Measurements from ENCODE around the gene PYY. TPM values are rescaled to one million over a fixed set of nuclear protein-coding genes. Genes with fewer than 3 reads are reported as not detected.

Gene PYY
- total RNA-seq, 1 experiment from 2014 or later: not detected

DNA sequence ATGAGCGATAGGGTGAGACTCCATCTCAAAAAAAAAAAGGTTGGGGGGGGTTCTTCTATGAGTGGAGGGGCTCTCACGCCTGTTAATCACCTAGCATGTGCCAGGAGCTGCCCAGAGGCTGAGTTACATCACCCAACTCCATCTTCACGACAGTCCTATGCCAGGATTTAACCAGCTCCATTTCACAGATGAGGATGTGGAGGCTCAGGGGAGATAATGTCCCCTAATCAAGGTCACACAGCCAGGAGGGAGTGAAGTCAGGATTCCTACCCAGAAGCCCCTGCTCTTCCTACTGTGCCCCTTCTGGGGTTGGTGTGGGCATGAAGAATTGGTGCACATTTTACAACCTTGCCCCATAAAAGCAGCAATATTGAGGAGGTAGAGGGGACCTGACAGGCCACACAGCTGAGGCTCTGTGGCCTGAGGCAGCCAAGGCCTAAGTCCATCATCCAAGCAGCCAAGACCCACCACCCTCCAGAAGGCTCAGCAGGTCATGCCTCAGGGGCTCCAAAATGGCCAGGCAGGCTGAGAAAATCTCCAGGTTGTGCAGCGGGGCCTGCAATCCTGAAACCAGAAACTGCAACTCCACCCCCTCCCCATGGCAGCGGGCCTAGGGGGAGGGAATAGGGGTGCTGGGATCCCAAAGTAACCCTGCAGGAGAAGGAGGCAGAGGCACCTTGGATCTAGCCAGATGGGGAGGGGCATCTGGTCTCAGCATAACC, 18.4 kb downstream of the PYY start:
- Histone ChIP-seq H3K36me3 (ENCODE audit: control insufficient read depth, insufficient read depth, low read length) (no peaks in the 10 kb centered on the region), H3K4me3 (ENCODE audit: low read depth, low read length) (no peak overlapping the region), H3K9me3 (no peaks in the 10 kb centered on the region), H3K27me3 (replicated peaks; ENCODE audit: control insufficient read depth, insufficient read depth, low read length) (no peaks in the 10 kb centered on the region), H3K4me1 (0 out of 2 replicates have a peak, but pooled peaks cover 7% of the 10 kb centered on the region)
- Mint-ChIP-seq H3K27ac (ENCODE audit: unreplicated experiment) (no peak overlapping the region), H3K4me3 (ENCODE audit: unreplicated experiment) (no peak overlapping the region), H3K4me1 (ENCODE audit: low read depth, unreplicated experiment) (peaks cover 12% of the 10 kb centered on the region), H3K9me3 (ENCODE audit: unreplicated experiment) (no peaks in the 10 kb centered on the region), H3K36me3 (ENCODE audit: insufficient read depth, unreplicated experiment) (peaks cover 12% of the 10 kb centered on the region), H3K27me3 (ENCODE audit: insufficient read depth, unreplicated experiment) (peaks cover 6% of the 10 kb centered on the region)
- TF ChIP-seq, protein P1, sequence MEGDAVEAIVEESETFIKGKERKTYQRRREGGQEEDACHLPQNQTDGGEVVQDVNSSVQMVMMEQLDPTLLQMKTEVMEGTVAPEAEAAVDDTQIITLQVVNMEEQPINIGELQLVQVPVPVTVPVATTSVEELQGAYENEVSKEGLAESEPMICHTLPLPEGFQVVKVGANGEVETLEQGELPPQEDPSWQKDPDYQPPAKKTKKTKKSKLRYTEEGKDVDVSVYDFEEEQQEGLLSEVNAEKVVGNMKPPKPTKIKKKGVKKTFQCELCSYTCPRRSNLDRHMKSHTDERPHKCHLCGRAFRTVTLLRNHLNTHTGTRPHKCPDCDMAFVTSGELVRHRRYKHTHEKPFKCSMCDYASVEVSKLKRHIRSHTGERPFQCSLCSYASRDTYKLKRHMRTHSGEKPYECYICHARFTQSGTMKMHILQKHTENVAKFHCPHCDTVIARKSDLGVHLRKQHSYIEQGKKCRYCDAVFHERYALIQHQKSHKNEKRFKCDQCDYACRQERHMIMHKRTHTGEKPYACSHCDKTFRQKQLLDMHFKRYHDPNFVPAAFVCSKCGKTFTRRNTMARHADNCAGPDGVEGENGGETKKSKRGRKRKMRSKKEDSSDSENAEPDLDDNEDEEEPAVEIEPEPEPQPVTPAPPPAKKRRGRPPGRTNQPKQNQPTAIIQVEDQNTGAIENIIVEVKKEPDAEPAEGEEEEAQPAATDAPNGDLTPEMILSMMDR (IDR thresholded peaks at IDR 0.05; ENCODE audit: insufficient read depth in 1 of 2, low read depth in 1 of 2, low read length in 1 of 2, severe bottlenecking in 1 of 2, unreplicated experiment in 1 of 2): no peak
- CTCF ChIA-PET: interaction anchor here (0.6 kb wide), 1 partner anchor 25 kb away, joined by 3 read pairs; no protein-coding TSS in a partner anchor
- BruUV-seq (replicated peaks): no TSS peak
- POLR2A ChIA-PET: no interaction called here
- intact Hi-C loops (cut with micrococcal nuclease; ENCODE audit: unreplicated experiment): no loop called here
- DNase-seq: no peak

DNA sequence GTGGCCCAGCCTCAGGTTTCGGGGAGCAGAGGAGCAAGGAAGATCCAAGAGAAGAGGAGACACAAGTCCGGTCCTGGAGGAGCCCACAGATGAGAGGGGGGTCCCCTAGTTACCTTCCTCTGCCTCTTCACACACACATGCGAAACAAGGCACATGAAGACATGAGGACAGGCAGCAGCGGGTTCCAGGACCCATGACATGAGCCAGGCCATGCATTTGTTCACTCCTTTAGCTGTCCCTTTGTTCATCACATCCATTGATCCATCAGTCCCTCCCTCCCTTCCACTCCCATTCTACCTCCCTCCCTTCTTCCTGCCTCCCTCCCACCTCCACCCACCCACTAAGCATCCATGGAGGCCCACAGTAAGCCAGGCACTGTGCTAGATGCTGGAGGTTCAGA, 20.8 kb downstream of the PYY start:
- Mint-ChIP-seq H3K27ac (ENCODE audit: unreplicated experiment) (no peak overlapping the region), H3K4me3 (ENCODE audit: unreplicated experiment) (no peak overlapping the region), H3K4me1 (ENCODE audit: low read depth, unreplicated experiment) (peaks cover 12% of the 10 kb centered on the region), H3K27me3 (ENCODE audit: insufficient read depth, unreplicated experiment) (peaks cover 6% of the 10 kb centered on the region), H3K9me3 (ENCODE audit: unreplicated experiment) (no peaks in the 10 kb centered on the region), H3K36me3 (ENCODE audit: insufficient read depth, unreplicated experiment) (peaks cover 8% of the 10 kb centered on the region)
- H3K4me1 ChIP-seq: 0 out of 2 replicates have a peak, but pooled peaks cover 6% of the 10 kb centered on the region
- H3K9me3 ChIP-seq: no peaks in the 10 kb centered on the region
- TF ChIP-seq, protein P1 (IDR thresholded peaks at IDR 0.05; ENCODE audit: insufficient read depth in 1 of 2, low read depth in 1 of 2, low read length in 1 of 2, severe bottlenecking in 1 of 2, unreplicated experiment in 1 of 2): no peak
- ChIA-PET CTCF (interaction anchor here (1.8 kb wide), 1 partner anchor 11 kb away, joined by 4 read pairs; no protein-coding TSS in a partner anchor), POLR2A (interaction anchor here (0.6 kb wide), 1 partner anchor 32 kb away, joined by 5 read pairs; no protein-coding TSS in a partner anchor)
- intact Hi-C loops (cut with micrococcal nuclease; ENCODE audit: unreplicated experiment): no loop called here
- H3K36me3 ChIP-seq (ENCODE audit: control insufficient read depth, insufficient read depth, low read length): no peaks in the 10 kb centered on the region
- H3K4me3 ChIP-seq (ENCODE audit: low read depth, low read length): no peak overlapping the region
- BruUV-seq (replicated peaks): no TSS peak
- H3K27me3 ChIP-seq (replicated peaks; ENCODE audit: control insufficient read depth, insufficient read depth, low read length): no peaks in the 10 kb centered on the region
- DNase-seq: no peak

DNA sequence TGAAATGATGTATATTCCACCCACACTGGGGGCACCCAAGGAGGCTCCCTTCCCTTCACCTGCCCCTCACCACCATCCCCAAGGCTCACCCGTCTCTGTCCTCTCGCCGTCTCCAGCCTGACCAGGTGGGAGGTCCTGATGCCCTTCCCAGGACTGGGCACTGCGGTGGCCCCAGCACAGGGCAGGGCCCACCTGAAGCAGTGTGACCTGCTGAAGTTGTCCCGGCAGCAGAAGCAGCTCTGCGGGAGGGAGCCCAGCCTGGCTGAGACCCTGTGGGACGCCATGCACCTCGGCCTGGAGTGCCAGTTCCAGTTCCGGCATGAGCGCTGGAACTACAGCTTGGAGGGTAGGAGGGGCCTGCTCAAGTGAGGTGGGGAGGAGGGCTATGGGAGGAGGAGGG, 21.4 kb downstream of the PYY start:
- Histone ChIP-seq H3K9me3 (no peaks in the 10 kb centered on the region), H3K4me3 (ENCODE audit: low read depth, low read length) (no peak overlapping the region), H3K4me1 (0 out of 2 replicates have a peak, but pooled peaks cover 3% of the 10 kb centered on the region), H3K36me3 (ENCODE audit: control insufficient read depth, insufficient read depth, low read length) (no peaks in the 10 kb centered on the region), H3K27me3 (replicated peaks; ENCODE audit: control insufficient read depth, insufficient read depth, low read length) (no peaks in the 10 kb centered on the region)
- Mint-ChIP-seq H3K27me3 (ENCODE audit: insufficient read depth, unreplicated experiment) (peaks cover 5% of the 10 kb centered on the region), H3K4me3 (ENCODE audit: unreplicated experiment) (no peak overlapping the region), H3K4me1 (ENCODE audit: low read depth, unreplicated experiment) (peaks cover 9% of the 10 kb centered on the region), H3K9me3 (ENCODE audit: unreplicated experiment) (no peaks in the 10 kb centered on the region), H3K27ac (ENCODE audit: unreplicated experiment) (no peak overlapping the region), H3K36me3 (ENCODE audit: insufficient read depth, unreplicated experiment) (peaks cover 4% of the 10 kb centered on the region)
- ChIA-PET POLR2A (no interaction called here), CTCF (no interaction called here)
- intact Hi-C loops (cut with micrococcal nuclease; ENCODE audit: unreplicated experiment): no loop called here
- TF ChIP-seq, protein P1 (IDR thresholded peaks at IDR 0.05; ENCODE audit: insufficient read depth in 1 of 2, low read depth in 1 of 2, low read length in 1 of 2, severe bottlenecking in 1 of 2, unreplicated experiment in 1 of 2): no peak
- no TSS peak for BruUV-seq (replicated peaks)
- no peak for DNase-seq
